Ovary (tissue), 9 donors: Measurements from ENCODE around the gene RNU2-1. TPM values are rescaled to one million over a fixed set of nuclear protein-coding genes. Genes with fewer than 3 reads are reported as not detected.
"Not testable (repeated sequence)": the region's sequence is repeated elsewhere in the genome, so short reads cannot be mapped to it uniquely, and the experiment has no call there.

Source experiments
- DNase-seq, 5 donors: peaks; one replicate each; pipeline ENCODE4 v3.0.0-alpha.2; 2019 to 2020
- H3K27ac ChIP-seq, 2 donors: fragments of 200-600 bp; one replicate each; pipeline versions ENCODE4 v1.5.1 to v1.8.0; 2019 to 2022
- H3K27me3 ChIP-seq: fragments of 200-600 bp; one replicate; pipeline ENCODE4 v1.8.0; 2022
- H3K36me3 ChIP-seq: fragments of 200-600 bp; sonication (generic); one replicate; pipeline ENCODE4 v1.5.1; 2019
- H3K4me1 ChIP-seq: one replicate; pipeline ENCODE4 v1.8.1; 2013; ENCODE audit warnings: mild to moderate bottlenecking, moderate library complexity; ENCODE audit not compliant: insufficient read depth
- H3K4me3 ChIP-seq: fragments of 200-600 bp; sonication (generic); one replicate; pipeline ENCODE4 v1.5.1; 2017
- H3K9me3 ChIP-seq, 2 donors: fragments of 200-600 bp in 1 of 2; sonication (generic) in 1 of 2; one replicate each; pipeline versions ENCODE4 v1.5.1 to v1.8.1; 2013 to 2019; ENCODE audit warnings: mild to moderate bottlenecking in 1 of 2, moderate library complexity in 1 of 2
- EP300 ChIP-seq: sonication (generic); formaldehyde crosslinking; IDR thresholded peaks from one replicate; pipeline ENCODE4 v1.6.1; 2017; ENCODE audit warnings: antibody characterized with exemption
- POLR2A ChIP-seq: fragments of 450-650 bp; IDR thresholded peaks from one replicate; pipeline ENCODE4 v1.6.1; 2017; ENCODE audit warnings: antibody characterized with exemption, mild to moderate bottlenecking, moderate library complexity
- WGBS, 3 donors: extraction: QIAGEN DNeasy Blood & Tissue Kit in 1 of 3; methylation state at CpG; one replicate each; pipeline versions ENCODE4 v1.1.5 to v1.1.7; 2013 to 2017; 5-methylcytosine and 5-hydroxymethylcytosine counted together
- intact Hi-C, 4 donors: fragments of 100-400 bp; cut with DNase I; formaldehyde crosslinking; loops; one replicate each; pipeline versions ENCODE4 v1.11.0 to v1.15.1; 2022 to 2023
- polyA plus RNA-seq, 2 donors: library from polyadenylated mRNA; stranded (reverse); fragments of 200-250 nt in 1 of 2; fragments of 350-450 nt in 1 of 2; fragmentation: Illumina TruSeq in 1 of 2; extraction: RNeasy Lipid Tissue Mini Kit (QIAGEN cat#74804) in 1 of 2; gene quantifications; one replicate each; pipeline ENCODE4 v1.2.3, GENCODE V29; 2013 to 2014
- total RNA-seq, 7 donors: library from RNA; depleted of rRNA in 2 of 7; stranded (reverse); fragments of >200 nt in 2 of 7; fragmentation: NEBNext Ultra II Directional in 3 of 7; extraction: Animal tissue kit (Norgen Biotek cat#: 25700) in 3 of 7; gene quantifications; one replicate each; pipeline versions ENCODE4 v1.1.0 to v1.2.4, GENCODE V29; 2016 to 2023
- TF ChIP-seq, protein P1 (sequence below), 3 donors: fragments of 450-650 bp in 2 of 3; fragments of 200-600 bp in 1 of 3; IDR thresholded peaks; one replicate each; pipeline versions ENCODE4 v1.5.1 to v1.8.0; 2016 to 2022; ENCODE audit warnings: antibody characterized with exemption in 3 of 3, mild to moderate bottlenecking in 1 of 3
- donor health status: DM: no; HTN: no; CAD: no; lungs with moderate emphysema.
- donor health status: DM: no; HTN: no; CAD: no.
- donor health status: Bipolar disorder and iron deficiency.
- donor health status: DM: yes; HTN: yes; CAD: no.
- donor health status: DM: no; HTN: no; CAD: no.
- donor health status: DM: yes; HTN: yes; CAD: no.

RNU2-1 gene
- total and polyA plus RNA-seq, 9 donors: 2,710 to 10,212 (median 7,317) TPM; not detected in 4

DNA sequence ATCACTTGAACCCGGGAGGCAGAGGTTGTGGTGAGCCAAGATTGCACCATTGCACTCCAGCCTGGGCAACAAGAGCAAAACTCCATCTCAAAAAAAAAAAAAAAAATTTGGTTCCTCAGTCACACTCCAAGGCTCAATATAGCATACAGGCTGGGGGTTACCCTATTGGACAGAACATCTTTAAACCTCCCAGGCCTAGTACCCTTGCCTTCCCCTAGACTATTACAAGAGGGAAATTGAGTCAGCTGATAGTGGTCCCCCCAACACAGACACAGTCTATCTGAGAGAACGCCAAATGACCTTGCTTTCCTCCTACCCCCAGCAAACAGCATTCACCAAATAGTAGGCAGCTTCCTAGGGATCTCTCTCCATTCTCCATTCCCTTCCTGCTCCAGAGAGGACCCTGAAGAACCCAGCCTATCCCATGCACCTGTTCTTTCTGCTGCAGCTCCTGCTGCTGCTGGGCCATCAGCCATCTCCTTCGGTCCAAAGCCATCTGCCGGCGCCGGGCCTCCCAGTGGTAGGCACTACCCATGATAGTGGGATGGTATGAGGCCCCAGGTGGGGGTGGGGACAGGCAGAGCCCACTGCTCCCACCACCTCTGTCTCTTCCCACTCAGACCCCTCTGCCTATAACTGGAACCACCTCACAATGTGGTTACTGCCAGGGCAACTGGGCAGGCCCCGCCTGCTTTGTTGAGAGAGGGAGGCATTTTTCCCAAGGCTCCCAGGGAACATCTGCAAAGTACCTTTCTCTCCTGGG, 5.6 kb downstream of the RNU2-1 start, which contains the start of gene CCDC200:
CCDC200 (minus strand) TSS at position 604 of the 763 bp plus-strand sequence; CDS start at position 535, 69 bp downstream.
- not testable (repeated sequence) for H3K27me3 ChIP-seq, H3K9me3 ChIP-seq, H3K27ac ChIP-seq, H3K36me3 ChIP-seq, H3K4me1 ChIP-seq, DNase-seq, H3K4me3 ChIP-seq
- intact Hi-C loops: loop anchor here in 1 of 4 donors (5.0 kb wide), 1 partner anchor 156 kb away; no protein-coding TSS in a partner anchor
- WGBS, 3 donors: no CpG with 5 or more reads among the region's 7 CpGs

DNA sequence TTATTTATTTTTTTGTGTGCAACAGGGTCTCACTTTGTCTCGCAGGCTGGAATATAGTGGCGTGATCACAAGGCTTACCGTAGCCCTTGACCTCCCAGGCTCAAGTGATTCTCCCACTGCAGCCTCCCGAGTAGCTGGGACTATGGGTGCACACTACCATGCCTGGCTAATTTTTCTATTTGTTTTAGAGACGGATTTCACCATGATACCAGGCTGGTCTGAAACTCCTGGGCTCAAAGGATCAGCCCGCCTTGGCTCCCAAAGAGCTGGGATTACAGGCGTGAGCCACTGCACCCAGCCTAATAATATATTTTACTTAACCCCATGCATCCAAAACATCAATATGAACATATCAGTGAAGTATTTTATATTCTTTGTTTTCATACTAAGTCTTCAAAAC, 7.4 kb downstream of the RNU2-1 start:
- 90 to 94% (median 94%) methylated on average over 7 of the region's 7 CpGs for WGBS, 3 donors
- DNase-seq: no peak
- no peaks in the 10 kb centered on the region for H3K4me1 ChIP-seq
- H3K4me3 ChIP-seq: no peak overlapping the region
- no peaks in the 10 kb centered on the region for H3K36me3 ChIP-seq
- TF ChIP-seq POLR2A (no peak), EP300 (no peak)
- TF ChIP-seq, protein P1, sequence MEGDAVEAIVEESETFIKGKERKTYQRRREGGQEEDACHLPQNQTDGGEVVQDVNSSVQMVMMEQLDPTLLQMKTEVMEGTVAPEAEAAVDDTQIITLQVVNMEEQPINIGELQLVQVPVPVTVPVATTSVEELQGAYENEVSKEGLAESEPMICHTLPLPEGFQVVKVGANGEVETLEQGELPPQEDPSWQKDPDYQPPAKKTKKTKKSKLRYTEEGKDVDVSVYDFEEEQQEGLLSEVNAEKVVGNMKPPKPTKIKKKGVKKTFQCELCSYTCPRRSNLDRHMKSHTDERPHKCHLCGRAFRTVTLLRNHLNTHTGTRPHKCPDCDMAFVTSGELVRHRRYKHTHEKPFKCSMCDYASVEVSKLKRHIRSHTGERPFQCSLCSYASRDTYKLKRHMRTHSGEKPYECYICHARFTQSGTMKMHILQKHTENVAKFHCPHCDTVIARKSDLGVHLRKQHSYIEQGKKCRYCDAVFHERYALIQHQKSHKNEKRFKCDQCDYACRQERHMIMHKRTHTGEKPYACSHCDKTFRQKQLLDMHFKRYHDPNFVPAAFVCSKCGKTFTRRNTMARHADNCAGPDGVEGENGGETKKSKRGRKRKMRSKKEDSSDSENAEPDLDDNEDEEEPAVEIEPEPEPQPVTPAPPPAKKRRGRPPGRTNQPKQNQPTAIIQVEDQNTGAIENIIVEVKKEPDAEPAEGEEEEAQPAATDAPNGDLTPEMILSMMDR (IDR thresholded peaks at IDR 0.05): no peak
- no peaks in the 10 kb centered on the region for H3K27me3 ChIP-seq
- no peaks in the 10 kb centered on the region for H3K9me3 ChIP-seq
- no peak overlapping the region for H3K27ac ChIP-seq
- intact Hi-C loops: loop anchor here in 1 of 4 donors (5.0 kb wide), 1 partner anchor 154 kb away; no protein-coding TSS in a partner anchor

DNA sequence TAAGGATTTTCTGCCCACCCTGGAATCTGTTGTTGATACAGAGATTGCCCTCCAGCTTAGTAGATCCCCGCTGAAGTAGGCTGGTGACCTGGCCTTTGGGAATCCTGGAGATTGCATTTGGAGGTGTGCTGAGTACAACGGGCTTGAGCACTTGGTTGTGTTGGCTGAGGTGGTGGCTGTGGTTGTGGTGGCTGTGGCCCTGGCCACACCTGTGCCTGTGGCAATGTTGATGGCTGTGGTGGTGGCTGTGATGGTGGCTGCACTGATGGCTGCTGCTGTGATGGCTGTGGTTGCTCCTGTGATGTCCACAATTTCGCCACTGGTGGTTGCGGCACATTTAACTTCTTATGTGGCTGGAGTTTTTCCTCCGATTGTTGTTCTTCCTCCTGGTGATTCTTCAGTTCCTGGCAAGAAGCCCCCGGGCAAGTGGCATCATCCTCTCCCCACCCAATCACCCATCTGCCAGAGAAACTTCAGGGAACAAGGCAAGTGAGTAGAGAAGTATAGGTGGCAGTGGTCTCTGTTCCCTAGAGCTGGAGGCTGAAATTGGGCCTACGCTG, 9.6 kb downstream of the RNU2-1 start:
- H3K27me3 ChIP-seq: no peaks in the 10 kb centered on the region
- H3K4me3 ChIP-seq: no peak overlapping the region
- no peaks in the 10 kb centered on the region for H3K9me3 ChIP-seq
- H3K27ac ChIP-seq: no peak overlapping the region
- 88 to 95% (median 90%) methylated on average over 7 of the region's 7 CpGs for whole genome bisulfite sequencing, 3 donors
- intact Hi-C loops: no loop called here
- no peak for DNase-seq
- TF ChIP-seq, protein P1 (IDR thresholded peaks at IDR 0.05): no peak
- TF ChIP-seq EP300 (no peak), POLR2A (no peak)
- no peaks in the 10 kb centered on the region for H3K4me1 ChIP-seq
- H3K36me3 ChIP-seq: no peaks in the 10 kb centered on the region

DNA sequence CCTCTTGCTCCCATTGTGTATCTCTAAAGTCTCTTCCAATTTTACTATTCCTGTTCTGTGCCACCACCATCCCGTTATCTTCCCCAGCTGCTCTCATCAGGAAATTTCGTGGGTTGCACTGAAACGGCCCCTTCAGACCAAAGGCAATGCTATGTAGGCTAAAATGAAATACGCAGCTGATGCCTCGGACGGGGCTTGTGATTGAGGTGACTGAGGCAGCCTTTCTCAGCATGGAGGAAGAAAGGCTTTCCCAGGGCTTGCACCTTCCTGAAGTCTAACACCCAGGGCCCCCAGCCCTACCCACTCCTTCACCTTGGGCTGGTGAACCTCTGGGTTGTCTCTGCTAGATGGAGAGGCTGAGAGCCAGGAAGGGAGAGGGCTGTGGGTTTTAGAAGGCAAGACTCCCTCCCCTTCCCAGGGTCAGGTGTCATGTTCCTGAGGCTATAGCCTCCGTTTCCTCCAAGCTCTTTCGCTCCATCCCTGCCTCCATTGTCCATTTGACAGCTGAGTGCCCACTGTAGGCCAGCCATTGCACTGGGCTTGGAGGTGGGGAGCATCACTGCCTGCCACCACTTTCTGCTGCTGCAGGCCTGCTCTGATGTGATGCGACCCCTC, 13.2 kb downstream of the RNU2-1 start:
- Histone ChIP-seq H3K27me3 (no peaks in the 10 kb centered on the region), H3K9me3 (no peaks in the 10 kb centered on the region), H3K4me1 (peaks cover 1% of the 10 kb centered on the region), H3K36me3 (no peaks in the 10 kb centered on the region), H3K4me3 (no peak overlapping the region), H3K27ac (no peak overlapping the region)
- TF ChIP-seq, protein P1 (IDR thresholded peaks at IDR 0.05): no peak
- TF ChIP-seq EP300: no peak
- TF ChIP-seq POLR2A: no peak
- DNase-seq: no peak
- WGBS, 3 donors: 79 to 85% (median 79%) methylated on average over 9 of the region's 9 CpGs
- intact Hi-C loops: no loop called here
